Measurements from ENCODE around the gene TTPAL.

The TTPAL gene

DNA sequence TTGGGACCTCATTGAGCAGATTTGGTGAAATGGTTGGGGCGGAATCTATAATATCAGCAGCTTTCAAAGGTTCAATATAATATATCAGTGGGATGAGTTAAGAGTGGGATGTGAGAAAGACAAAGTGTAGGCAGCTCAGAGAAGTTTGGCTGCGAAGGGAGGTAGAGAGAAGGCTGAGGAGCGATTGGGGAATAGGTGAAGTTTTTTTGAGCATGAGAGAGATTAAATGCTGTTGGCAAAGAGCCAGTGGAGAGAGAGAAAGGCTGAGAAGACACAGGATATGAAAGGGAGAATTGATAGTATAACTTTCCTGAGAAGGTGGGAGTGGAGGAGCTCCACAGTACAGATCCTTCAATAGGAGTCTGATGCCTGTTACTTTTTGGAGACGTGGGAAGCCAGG is 58.3 kb downstream of the TTPAL start:
- Histone ChIP-seq H3K9me2 (replicated peaks; ENCODE audit: control insufficient read depth, low read length) (no peaks in the 10 kb centered on the region), H3K27me3 (ENCODE audit: control insufficient read depth, low read length) (no peaks in the 10 kb centered on the region), H3K36me3 (ENCODE audit: control insufficient read depth, low read length) (no peaks in the 10 kb centered on the region), H3K4me2 (ENCODE audit: low read length) (peak overlapping the region; percentile 12; the same call in 1 of the 2 replicates), H3K4me3 (ENCODE audit: low read length) (no peak overlapping the region), H3K27ac (ENCODE audit: low read depth, low read length) (no peak overlapping the region), H4K20me1 (ENCODE audit: control insufficient read depth, insufficient read depth, low read depth, low read length) (no peaks in the 10 kb centered on the region), H3K4me1 (ENCODE audit: control insufficient read depth, low read length) (peaks cover 37% of the 10 kb centered on the region), H3K9me3 (ENCODE audit: control insufficient read depth, insufficient read depth, low read length) (no peaks in the 10 kb centered on the region), H3F3A (ENCODE audit: control insufficient read depth, insufficient read depth) (peaks cover 6% of the 10 kb centered on the region; the same call in 1 of the 2 replicates), H3K79me2 (ENCODE audit: control insufficient read depth, low read length) (peaks cover 6% of the 10 kb centered on the region)
- TF ChIP-seq EZH2phosphoT487 (IDR thresholded peaks at IDR 0.05; ENCODE audit: borderline replicate concordance, low read length) = no peak
- TF ChIP-seq, protein P1, sequence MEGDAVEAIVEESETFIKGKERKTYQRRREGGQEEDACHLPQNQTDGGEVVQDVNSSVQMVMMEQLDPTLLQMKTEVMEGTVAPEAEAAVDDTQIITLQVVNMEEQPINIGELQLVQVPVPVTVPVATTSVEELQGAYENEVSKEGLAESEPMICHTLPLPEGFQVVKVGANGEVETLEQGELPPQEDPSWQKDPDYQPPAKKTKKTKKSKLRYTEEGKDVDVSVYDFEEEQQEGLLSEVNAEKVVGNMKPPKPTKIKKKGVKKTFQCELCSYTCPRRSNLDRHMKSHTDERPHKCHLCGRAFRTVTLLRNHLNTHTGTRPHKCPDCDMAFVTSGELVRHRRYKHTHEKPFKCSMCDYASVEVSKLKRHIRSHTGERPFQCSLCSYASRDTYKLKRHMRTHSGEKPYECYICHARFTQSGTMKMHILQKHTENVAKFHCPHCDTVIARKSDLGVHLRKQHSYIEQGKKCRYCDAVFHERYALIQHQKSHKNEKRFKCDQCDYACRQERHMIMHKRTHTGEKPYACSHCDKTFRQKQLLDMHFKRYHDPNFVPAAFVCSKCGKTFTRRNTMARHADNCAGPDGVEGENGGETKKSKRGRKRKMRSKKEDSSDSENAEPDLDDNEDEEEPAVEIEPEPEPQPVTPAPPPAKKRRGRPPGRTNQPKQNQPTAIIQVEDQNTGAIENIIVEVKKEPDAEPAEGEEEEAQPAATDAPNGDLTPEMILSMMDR (IDR thresholded peaks at IDR 0.05; ENCODE audit: low read depth, low read length, poor library complexity, severe bottlenecking) = no peak

DNA sequence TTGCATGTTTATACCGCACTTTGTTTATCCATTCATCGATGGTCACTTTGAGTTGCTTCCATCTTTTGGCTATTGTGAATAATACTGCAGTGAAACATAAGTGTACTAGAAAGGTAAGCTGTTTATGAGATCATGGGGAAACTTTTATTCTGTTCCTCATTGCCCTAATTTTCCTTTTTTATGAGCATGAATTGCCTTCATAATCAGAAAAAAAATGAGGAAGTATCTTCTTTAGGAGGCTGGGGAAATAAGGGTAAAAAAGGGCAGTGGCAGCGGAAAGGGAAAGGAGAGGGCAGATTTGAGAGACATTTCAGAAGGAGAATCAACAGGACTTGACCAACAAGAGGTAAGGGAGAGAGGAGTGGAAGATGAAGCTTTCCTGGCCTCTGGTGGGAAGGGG is 60.5 kb downstream of the TTPAL start:
- no peaks in the 10 kb centered on the region for H3K9me2 ChIP-seq (replicated peaks; ENCODE audit: control insufficient read depth, low read length)
- H3K4me3 ChIP-seq (ENCODE audit: low read length) = no peak overlapping the region
- no peaks in the 10 kb centered on the region for H3K27me3 ChIP-seq (ENCODE audit: control insufficient read depth, low read length)
- peaks cover 4% of the 10 kb centered on the region; the same call in 1 of the 2 replicates for H3F3A ChIP-seq (ENCODE audit: control insufficient read depth, insufficient read depth)
- no peaks in the 10 kb centered on the region for H3K36me3 ChIP-seq (ENCODE audit: control insufficient read depth, low read length)
- peaks cover 32% of the 10 kb centered on the region for H3K4me1 ChIP-seq (ENCODE audit: control insufficient read depth, low read length)
- no peak overlapping the region for H3K27ac ChIP-seq (ENCODE audit: low read depth, low read length)
- peaks cover 6% of the 10 kb centered on the region for H3K79me2 ChIP-seq (ENCODE audit: control insufficient read depth, low read length)
- no peaks in the 10 kb centered on the region for H3K9me3 ChIP-seq (ENCODE audit: control insufficient read depth, insufficient read depth, low read length)
- H3K4me2 ChIP-seq (ENCODE audit: low read length) = peak overlapping the region; percentile 27
- no peak for TF ChIP-seq EZH2phosphoT487 (IDR thresholded peaks at IDR 0.05; ENCODE audit: borderline replicate concordance, low read length)
- TF ChIP-seq, protein P1 (IDR thresholded peaks at IDR 0.05; ENCODE audit: low read depth, low read length, poor library complexity, severe bottlenecking) = no peak
- no peaks in the 10 kb centered on the region for H4K20me1 ChIP-seq (ENCODE audit: control insufficient read depth, insufficient read depth, low read depth, low read length)

DNA sequence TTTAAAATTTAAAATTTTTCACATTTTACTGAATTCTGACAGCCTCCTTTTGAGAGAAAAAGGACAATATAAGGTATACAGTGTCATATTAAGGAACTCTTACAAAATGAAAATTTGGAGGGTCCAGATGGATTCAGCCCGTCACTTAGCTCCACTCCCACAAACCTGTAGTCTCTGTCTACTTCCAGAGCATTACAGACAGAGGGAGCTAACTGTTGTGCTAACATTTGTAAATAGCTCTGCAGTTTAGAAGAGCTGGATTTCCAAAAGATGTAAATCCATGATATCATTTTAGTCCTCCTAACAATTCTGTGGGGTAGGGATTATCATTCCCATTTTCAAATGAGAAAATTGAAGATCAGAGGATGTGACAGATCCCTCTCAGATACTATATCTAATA is 62.3 kb downstream of the TTPAL start:
- TF ChIP-seq EZH2phosphoT487 (IDR thresholded peaks at IDR 0.05; ENCODE audit: borderline replicate concordance, low read length) = no peak
- TF ChIP-seq, protein P1 (IDR thresholded peaks at IDR 0.05; ENCODE audit: low read depth, low read length, poor library complexity, severe bottlenecking) = no peak
- H3K27me3 ChIP-seq (ENCODE audit: control insufficient read depth, low read length) = no peaks in the 10 kb centered on the region
- H3K79me2 ChIP-seq (ENCODE audit: control insufficient read depth, low read length) = no peaks in the 10 kb centered on the region; the same call in 1 of the 2 replicates
- H3K4me3 ChIP-seq (ENCODE audit: low read length) = no peak overlapping the region
- no peaks in the 10 kb centered on the region for H4K20me1 ChIP-seq (ENCODE audit: control insufficient read depth, insufficient read depth, low read depth, low read length)
- no peak overlapping the region for H3K4me2 ChIP-seq (ENCODE audit: low read length)
- H3K4me1 ChIP-seq (ENCODE audit: control insufficient read depth, low read length) = peaks cover 19% of the 10 kb centered on the region
- H3K27ac ChIP-seq (ENCODE audit: low read depth, low read length) = no peak overlapping the region
- H3K9me2 ChIP-seq (replicated peaks; ENCODE audit: control insufficient read depth, low read length) = no peaks in the 10 kb centered on the region
- H3K36me3 ChIP-seq (ENCODE audit: control insufficient read depth, low read length) = no peaks in the 10 kb centered on the region
- no peaks in the 10 kb centered on the region for H3K9me3 ChIP-seq (ENCODE audit: control insufficient read depth, insufficient read depth, low read length)
- H3F3A ChIP-seq (ENCODE audit: control insufficient read depth, insufficient read depth) = peaks cover 4% of the 10 kb centered on the region; the same call in 1 of the 2 replicates

Measured in DOHH2 (cell line).